HepG2 (cell line): ENCODE data around the gene TLCD3B. TPM values are rescaled to one million over a fixed set of nuclear protein-coding genes. Genes with fewer than 3 reads are reported as not detected.
A peak's percentile ranks its signal among the peaks of the same experiment; 100 is the strongest.

Source experiments
- ATAC-seq: fragments of 200-7000 bp; cut with Tn5 transposase; 3 replicates; pipeline ENCODE4 v1.9.1; 2020; ENCODE audit warnings: mild to moderate bottlenecking, moderate library complexity
- BruUV-seq: library from RNA; stranded (reverse); fragments of 400-500 nt; replicated peaks from 2 replicates; lab custom pipeline; 2021; lab: Mats Ljungman, UMichigan
- CTCF ChIA-PET: fragments of 300-600 bp; formaldehyde crosslinking; extraction: SDS; loops from one replicate; lab custom pipeline; 2021; ENCODE audit warnings: low total read pairs, inconsistent platforms, low intra/inter-chr PET ratio; lab: Yijun Ruan, JAX
- POLR2A ChIA-PET: fragments of 350-600 bp; sonication (Branson Sonifier 250); formaldehyde crosslinking; loops from one replicate; lab custom pipeline; 2020; ENCODE audit warnings: antibody characterized with exemption, inconsistent platforms; lab: Yijun Ruan, JAX
- DNase-seq: peaks from one replicate; pipeline ENCODE4 v3.0.0-alpha.2; 2015; ENCODE audit warnings: low spot score
- FAIRE-seq: peaks from 3 replicates; lab custom pipeline; 2011; peaks lifted over from hg19 to GRCh38; lab: Jason Lieb, UNC
- H2AFZ ChIP-seq: one replicate; pipeline ENCODE4 v1.6.1; 2011; ENCODE audit warnings: low read length, inconsistent platforms
- H3K27ac ChIP-seq: fragments of 300-600 bp; 3 replicates; pipeline ENCODE4 v1.8.0; 2011; ENCODE audit warnings: mixed run types, mild to moderate bottlenecking, mixed read lengths, low read length, inconsistent platforms; ENCODE audit not compliant: insufficient read depth; ENCODE audit errors: extremely low read length
- H3K27me3 ChIP-seq, 2 experiments: fragments of 200-600 bp in 1 of 2; 2 replicates in 1 of 2; 3 replicates in 1 of 2; pipeline versions ENCODE4 v1.6.0 to v1.8.0; 2011; ENCODE audit warnings: low read length in 2 of 2, mild to moderate bottlenecking in 2 of 2, moderate library complexity in 2 of 2, inconsistent platforms in 1 of 2; ENCODE audit not compliant: insufficient read depth in 2 of 2, control insufficient read depth in 1 of 2
- H3K36me3 ChIP-seq, 2 experiments: fragments of 200-600 bp in 1 of 2; replicated peaks in 1 of 2; 2 replicates in 1 of 2; 3 replicates in 1 of 2; pipeline versions ENCODE4 v1.5.1 to v1.8.0; 2011; ENCODE audit warnings: low read length in 2 of 2, inconsistent platforms in 1 of 2; ENCODE audit not compliant: insufficient read depth in 2 of 2, control insufficient read depth in 1 of 2
- H3K4me1 ChIP-seq: 2 replicates; pipeline ENCODE4 v1.5.1; 2012; ENCODE audit warnings: low read length, inconsistent platforms; ENCODE audit not compliant: insufficient read depth
- H3K4me2 ChIP-seq: 2 replicates; pipeline ENCODE4 v1.6.0; 2011; ENCODE audit warnings: low read depth, low read length, inconsistent platforms
- H3K4me3 ChIP-seq, 3 experiments: fragments of 200-600 bp in 1 of 3; sonication (generic), shearing (Covaris generic) in 1 of 3; replicated peaks in 1 of 3; 2 replicates each; pipeline ENCODE4 v1.5.1; 2011 to 2016; ENCODE audit warnings: low read length in 3 of 3, inconsistent platforms in 2 of 3, low read depth in 2 of 3, mild to moderate bottlenecking in 2 of 3, control low read depth in 1 of 3, mixed read lengths in 1 of 3; ENCODE audit not compliant: insufficient read depth in 1 of 3
- H3K79me2 ChIP-seq: one replicate; pipeline ENCODE4 v1.6.1; 2011; ENCODE audit warnings: low read length, inconsistent platforms; ENCODE audit not compliant: insufficient read depth
- H3K9ac ChIP-seq: 2 replicates; pipeline ENCODE4 v1.6.0; 2011; ENCODE audit warnings: mild to moderate bottlenecking, low read depth, low read length, inconsistent platforms; ENCODE audit not compliant: insufficient read depth
- H3K9me3 ChIP-seq: 2 replicates; pipeline ENCODE4 v1.5.1; 2012; ENCODE audit warnings: mild to moderate bottlenecking, low read length
- H4K20me1 ChIP-seq: 2 replicates; pipeline ENCODE4 v1.6.0; 2011; ENCODE audit warnings: inconsistent platforms, mild to moderate bottlenecking, low read length, moderate library complexity; ENCODE audit not compliant: insufficient read depth
- AKAP8 ChIP-seq: sonication (generic); formaldehyde crosslinking; IDR thresholded peaks from 2 replicates; pipeline ENCODE4 v1.5.1; 2020; ENCODE audit warnings: mild to moderate bottlenecking, missing genetic modification reagents
- CBX2 ChIP-seq, 2 experiments: fragments of 200-600 bp in 1 of 2; sonication (generic); formaldehyde crosslinking in 1 of 2; IDR thresholded peaks; 2 replicates each; pipeline versions ENCODE4 v1.7.0 to v1.8.1; 2018 to 2022; ENCODE audit warnings: low read depth in 2 of 2, low read length in 1 of 2, mild to moderate bottlenecking in 1 of 2, missing genetic modification reagents in 1 of 2
- FOXJ3 ChIP-seq: sonication (generic); formaldehyde crosslinking; IDR thresholded peaks from 2 replicates; pipeline ENCODE4 v1.4.0; 2020; ENCODE audit warnings: missing genetic modification reagents, mild to moderate bottlenecking, borderline replicate concordance
- FOXO1 ChIP-seq: sonication (generic); formaldehyde crosslinking; IDR thresholded peaks from 2 replicates; pipeline ENCODE4 v1.4.0; 2020; ENCODE audit warnings: missing genetic modification reagents
- HDAC1 ChIP-seq: sonication (generic); formaldehyde crosslinking; IDR thresholded peaks from 2 replicates; pipeline ENCODE4 v1.5.1; 2020; ENCODE audit warnings: mild to moderate bottlenecking, missing genetic modification reagents
- NFKBIZ ChIP-seq: IDR thresholded peaks from 2 replicates; pipeline ENCODE4 v1.6.1; 2018; ENCODE audit warnings: missing genetic modification reagents, missing compliant biosample characterization
- NR2C2 ChIP-seq: sonication (generic); formaldehyde crosslinking; IDR thresholded peaks from 2 replicates; pipeline ENCODE4 v1.4.0; 2020; ENCODE audit warnings: missing genetic modification reagents, mild to moderate bottlenecking, moderate library complexity, borderline replicate concordance
- SAFB2 ChIP-seq: sonication (generic); formaldehyde crosslinking; IDR thresholded peaks from 2 replicates; pipeline ENCODE4 v1.5.1; 2020; ENCODE audit warnings: missing genetic modification reagents, low read depth, mild to moderate bottlenecking, borderline replicate concordance
- SCMH1 ChIP-seq: sonication (generic); formaldehyde crosslinking; IDR thresholded peaks from 2 replicates; pipeline ENCODE4 v1.9.0; 2021; ENCODE audit warnings: missing genetic modification reagents, mild to moderate bottlenecking, borderline replicate concordance
- U2AF2 ChIP-seq: fragments of 200-400 bp; formaldehyde crosslinking; IDR thresholded peaks from 2 replicates; pipeline ENCODE4 v1.6.1; 2017; ENCODE audit warnings: low read depth, mild to moderate bottlenecking, low read length
- ZNF619 ChIP-seq: sonication (generic); formaldehyde crosslinking; IDR thresholded peaks from 2 replicates; pipeline ENCODE4 v1.4.0; 2020; ENCODE audit warnings: mild to moderate bottlenecking, missing genetic modification reagents
- ZNF780A ChIP-seq: sonication (generic); formaldehyde crosslinking; IDR thresholded peaks from 2 replicates; pipeline ENCODE4 v1.8.0; 2022; ENCODE audit warnings: mild to moderate bottlenecking, missing genetic modification reagents, moderate library complexity
- ZNF792 ChIP-seq: IDR thresholded peaks from 2 replicates; pipeline ENCODE4 v1.6.1; 2016
- WGBS: methylation state at CpG from one replicate; pipeline ENCODE4 v1.1.6; 2017; ENCODE audit warnings: low lambda C conversion rate; 5-methylcytosine and 5-hydroxymethylcytosine counted together
- in situ Hi-C: cut with HindIII; loops from 2 replicates; pipeline ENCODE4 v1.10.0; 2017; ENCODE audit warnings: low pct_unique_long_range_greater_than_20kb; ENCODE audit not compliant: extremely low pct_ligation_motif_present
- intact Hi-C: fragments of 100-400 bp; cut with micrococcal nuclease; formaldehyde crosslinking; loops from one replicate; pipeline ENCODE4 v1.10.0; 2022; ENCODE audit not compliant: unreplicated experiment
- polyA plus RNA-seq, 8 experiments: library from polyadenylated mRNA; depleted of rRNA in 3 of 8; stranded (reverse) in 7 of 8; unstranded in 1 of 8; fragments of >200 nt; fragmentation: Illumina TruSeq in 4 of 8; extraction: Trizol in 4 of 8; gene quantifications; 2 replicates each; pipeline versions ENCODE4 v1.2.1 to v1.2.3, GENCODE V29; 2011 to 2016; ENCODE audit warnings: low read depth in 4 of 8, missing spikeins in 1 of 8, mixed read lengths in 1 of 8; ENCODE audit not compliant: insufficient read depth in 1 of 8
- total RNA-seq, 5 experiments: library from RNA; depleted of rRNA; stranded (reverse); fragments of >200 nt; fragmentation: Illumina TruSeq; extraction: Trizol; gene quantifications; 2 replicates each; pipeline ENCODE4 v1.2.3, GENCODE V29; 2016; ENCODE audit warnings: low read depth in 1 of 5
- TF ChIP-seq, protein P1 (sequence below): sonication (generic); formaldehyde crosslinking; IDR thresholded peaks from 2 replicates; pipeline ENCODE4 v1.5.1; 2020; ENCODE audit warnings: mild to moderate bottlenecking, missing genetic modification reagents, borderline replicate concordance
- TF ChIP-seq, protein P2 (sequence below): sonication (generic); formaldehyde crosslinking; IDR thresholded peaks from 2 replicates; pipeline ENCODE4 v1.4.0; 2020; ENCODE audit warnings: missing genetic modification reagents

The TLCD3B gene
- total and polyA plus RNA-seq, 2 of the 13 experiments (the other 11 are each of a cell fraction or from before 2014, with no cell fraction given), result not detected

DNA sequence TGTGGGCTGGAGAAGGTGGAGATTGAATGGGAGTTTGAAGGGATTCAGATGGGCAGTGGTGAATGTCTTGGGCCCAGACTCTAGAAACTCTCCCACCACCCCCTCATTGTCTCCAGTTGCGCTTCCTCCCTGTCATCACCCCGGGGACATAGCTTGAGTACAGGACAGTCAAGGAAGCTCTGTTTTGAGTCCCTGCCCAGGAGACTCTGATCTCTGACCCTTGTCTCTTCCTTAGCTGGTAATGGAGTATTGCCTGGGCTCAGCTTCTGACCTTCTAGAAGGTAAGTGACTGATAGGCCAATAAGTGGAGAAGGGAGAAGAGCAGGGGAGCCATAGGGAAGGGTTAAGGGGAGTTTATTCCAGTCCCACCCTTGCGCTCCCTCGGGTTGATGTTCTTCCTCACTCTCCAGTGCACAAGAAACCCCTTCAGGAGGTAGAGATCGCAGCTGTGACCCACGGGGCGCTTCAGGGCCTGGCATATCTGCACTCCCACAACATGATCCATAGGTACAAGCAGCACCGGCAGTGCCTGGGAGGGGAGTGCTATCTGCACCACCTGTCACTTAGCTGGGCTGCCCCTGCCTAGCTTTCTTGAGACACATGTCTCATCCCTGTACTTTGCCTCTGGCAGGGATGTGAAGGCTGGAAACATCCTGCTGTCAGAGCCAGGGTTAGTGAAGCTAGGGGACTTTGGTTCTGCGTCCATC lies 52.4 kb downstream of the TLCD3B start:
- H3K79me2 ChIP-seq, result peaks cover 38% of the 10 kb centered on the region
- CTCF ChIA-PET, result no interaction called here
- no peak overlapping the region for H3K4me3 ChIP-seq
- TF ChIP-seq AKAP8, result 0 out of 2 replicates have a peak, but pooled peaks have one; percentile 30
- 0 out of 2 replicates have a peak, but pooled peaks have one; percentile 24 for TF ChIP-seq SAFB2 (CRISPR knock-in tag)
- TF ChIP-seq, protein P1, sequence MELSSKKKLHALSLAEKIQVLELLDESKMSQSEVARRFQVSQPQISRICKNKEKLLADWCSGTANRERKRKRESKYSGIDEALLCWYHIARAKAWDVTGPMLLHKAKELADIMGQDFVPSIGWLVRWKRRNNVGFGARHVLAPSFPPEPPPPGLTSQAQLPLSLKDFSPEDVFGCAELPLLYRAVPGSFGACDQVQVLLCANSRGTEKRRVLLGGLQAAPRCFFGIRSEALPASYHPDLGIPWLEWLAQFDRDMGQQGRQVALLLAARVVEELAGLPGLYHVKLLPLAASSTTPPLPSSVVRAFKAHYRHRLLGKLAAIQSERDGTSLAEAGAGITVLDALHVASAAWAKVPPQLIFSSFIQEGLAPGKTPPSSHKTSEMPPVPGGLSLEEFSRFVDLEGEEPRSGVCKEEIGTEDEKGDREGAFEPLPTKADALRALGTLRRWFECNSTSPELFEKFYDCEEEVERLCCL, result no peak
- TF ChIP-seq, all 625 proteins: peak for 2
- no peak overlapping the region for H3K9ac ChIP-seq
- H3K36me3 ChIP-seq, result peaks cover 48 to 71% of the 10 kb centered on the region in 2 experiments
- FAIRE-seq (no peak), DNase-seq (no peak), ATAC-seq (no peak)
- H3K27me3 ChIP-seq, result no peaks in the 10 kb centered on the region; a peak in 1 of 5 replicates
- H3K9me3 ChIP-seq, result no peaks in the 10 kb centered on the region
- no peak overlapping the region for H3K4me2 ChIP-seq
- no peak overlapping the region for H2AFZ ChIP-seq
- intact Hi-C loops, result no loop called here
- H3K4me1 ChIP-seq, result peaks cover 24% of the 10 kb centered on the region
- in situ Hi-C loops, result no loop called here
- H4K20me1 ChIP-seq, result peaks cover 23% of the 10 kb centered on the region
- BruUV-seq, result no TSS peak
- 98% methylated on average over 9 of the region's 9 CpGs for WGBS
- POLR2A ChIA-PET, result interaction anchor here (0.6 to 1.5 kb wide), 2 partner anchors 87 to 152 kb away, joined by 3 read pairs; partner anchors contain the start of gene ALDOA
- no peak overlapping the region for H3K27ac ChIP-seq

DNA sequence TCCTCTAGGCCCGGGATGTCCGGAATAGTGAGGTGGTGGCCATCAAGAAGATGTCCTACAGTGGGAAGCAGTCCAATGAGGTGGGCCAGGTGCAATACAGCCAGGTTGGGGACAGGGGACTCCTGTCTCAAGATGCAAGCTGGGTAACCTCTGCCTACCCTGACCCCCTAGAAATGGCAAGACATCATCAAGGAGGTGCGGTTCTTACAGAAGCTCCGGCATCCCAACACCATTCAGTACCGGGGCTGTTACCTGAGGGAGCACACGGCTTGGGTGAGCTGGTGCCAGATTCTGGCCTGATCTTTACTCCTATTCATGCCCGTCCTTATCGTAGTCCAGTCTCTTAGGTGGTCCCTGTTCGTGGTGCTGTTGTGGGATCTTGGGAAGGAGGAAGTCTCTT lies 53.0 kb downstream of the TLCD3B start:
- ChIA-PET CTCF (no interaction called here), POLR2A (interaction anchor here (0.6 to 1.5 kb wide), 2 partner anchors 87 to 152 kb away, joined by 3 read pairs; partner anchors contain the start of gene ALDOA)
- Histone ChIP-seq H3K4me1 (peaks cover 27% of the 10 kb centered on the region), H3K27ac (no peak overlapping the region), H3K36me3 (peaks cover 42 to 65% of the 10 kb centered on the region in 2 experiments), H3K9me3 (no peaks in the 10 kb centered on the region), H3K9ac (no peak overlapping the region), H3K79me2 (peaks cover 38% of the 10 kb centered on the region), H3K27me3 (no peaks in the 10 kb centered on the region; a peak in 1 of 5 replicates), H3K4me2 (no peak overlapping the region), H3K4me3 (no peak overlapping the region), H4K20me1 (peaks cover 23% of the 10 kb centered on the region), H2AFZ (no peak overlapping the region)
- FAIRE-seq (no peak), DNase-seq (no peak), ATAC-seq (no peak)
- BruUV-seq, result no TSS peak
- in situ Hi-C loops (no loop called here), intact Hi-C loops (no loop called here)
- 94% methylated on average over 9 of the region's 9 CpGs for WGBS
- TF ChIP-seq ZNF619 (CRISPR knock-in tag), result no peak
- no peak for TF ChIP-seq U2AF2
- no peak for TF ChIP-seq SCMH1
- TF ChIP-seq FOXJ3, result no peak
- no peak for TF ChIP-seq NR2C2 (CRISPR knock-in tag)
- no peak for TF ChIP-seq CBX2 (IDR thresholded peaks at IDR 0.05; ENCODE audit: low read depth, low read length)
- no peak for TF ChIP-seq CBX2 (CRISPR knock-in tag; IDR thresholded peaks at IDR 0.05; ENCODE audit: low read depth)
- TF ChIP-seq NFKBIZ (CRISPR knock-in tag), result no peak
- TF ChIP-seq HDAC1 (CRISPR knock-in tag), result no peak
- TF ChIP-seq ZNF780A (CRISPR knock-in tag), result no peak
- TF ChIP-seq FOXO1 (CRISPR knock-in tag), result no peak
- TF ChIP-seq, protein P2, sequence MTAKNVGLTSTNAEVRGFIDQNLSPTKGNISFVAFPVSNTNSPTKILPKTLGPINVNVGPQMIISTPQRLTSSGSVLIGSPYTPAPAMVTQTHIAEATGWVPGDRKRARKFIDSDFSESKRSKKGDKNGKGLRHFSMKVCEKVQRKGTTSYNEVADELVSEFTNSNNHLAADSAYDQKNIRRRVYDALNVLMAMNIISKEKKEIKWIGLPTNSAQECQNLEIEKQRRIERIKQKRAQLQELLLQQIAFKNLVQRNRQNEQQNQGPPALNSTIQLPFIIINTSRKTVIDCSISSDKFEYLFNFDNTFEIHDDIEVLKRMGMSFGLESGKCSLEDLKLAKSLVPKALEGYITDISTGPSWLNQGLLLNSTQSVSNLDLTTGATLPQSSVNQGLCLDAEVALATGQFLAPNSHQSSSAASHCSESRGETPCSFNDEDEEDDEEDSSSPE (CRISPR knock-in tag), result no peak
- no peak for TF ChIP-seq ZNF792 (CRISPR knock-in tag)
